DMS79 treated with DMSO at 0.1 percent for 48 hours (cell line): Measurements from ENCODE around the gene C12orf76.
"Not testable (repeated sequence)": the region's sequence is repeated elsewhere in the genome, so short reads cannot be mapped to it uniquely, and the experiment has no call there.

Experiments
- DNase-seq: peaks from one replicate; lab custom pipeline; 2025; lab: John Stamatoyannopoulos, UW

The C12orf76 gene, protein sequence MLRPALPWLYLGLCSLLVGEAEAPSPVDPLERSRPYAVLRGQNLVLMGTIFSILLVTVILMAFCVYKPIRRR

DNA sequence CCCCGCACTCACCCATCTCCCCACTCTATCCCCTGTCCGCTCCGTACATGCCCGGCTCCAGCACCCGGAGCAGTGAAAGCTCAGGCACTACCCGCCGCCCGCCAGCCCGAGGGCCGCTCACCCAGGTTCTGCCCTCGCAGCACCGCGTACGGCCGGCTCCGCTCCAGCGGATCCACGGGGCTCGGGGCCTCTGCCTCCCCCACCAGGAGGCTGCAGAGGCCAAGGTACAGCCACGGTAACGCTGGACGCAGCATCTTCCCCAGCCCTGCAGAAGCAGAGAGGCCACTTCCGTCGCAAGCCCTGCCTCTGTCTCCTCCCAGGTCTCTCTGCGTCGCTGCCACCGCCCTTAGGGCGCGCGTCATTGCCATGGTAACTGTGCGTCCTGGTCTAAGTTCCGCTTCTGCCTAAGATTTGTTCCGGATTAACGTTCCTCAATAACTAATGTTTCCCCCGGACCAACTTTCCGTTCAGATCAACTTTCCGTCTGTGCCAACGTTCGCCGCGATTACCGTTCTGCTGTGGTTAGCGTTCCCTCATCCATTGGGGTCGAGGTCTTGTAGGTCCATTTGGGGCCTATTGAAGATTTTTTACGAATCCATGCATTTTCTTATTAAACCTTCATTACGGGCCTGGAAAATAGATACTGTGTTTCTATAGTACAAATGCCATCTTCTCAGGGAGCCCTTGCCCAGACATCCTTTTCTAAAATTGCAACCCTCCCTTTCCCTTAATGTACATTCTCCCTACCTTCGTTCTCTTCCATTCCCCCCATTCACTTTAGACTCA is at the start of gene C12orf76:
TSS of gene C12orf76 (minus strand) at position 281 of the 786 bp plus-strand sequence. CDS start at position 254, 27 bp downstream.
- DNase-seq = peak; percentile 96

DNA sequence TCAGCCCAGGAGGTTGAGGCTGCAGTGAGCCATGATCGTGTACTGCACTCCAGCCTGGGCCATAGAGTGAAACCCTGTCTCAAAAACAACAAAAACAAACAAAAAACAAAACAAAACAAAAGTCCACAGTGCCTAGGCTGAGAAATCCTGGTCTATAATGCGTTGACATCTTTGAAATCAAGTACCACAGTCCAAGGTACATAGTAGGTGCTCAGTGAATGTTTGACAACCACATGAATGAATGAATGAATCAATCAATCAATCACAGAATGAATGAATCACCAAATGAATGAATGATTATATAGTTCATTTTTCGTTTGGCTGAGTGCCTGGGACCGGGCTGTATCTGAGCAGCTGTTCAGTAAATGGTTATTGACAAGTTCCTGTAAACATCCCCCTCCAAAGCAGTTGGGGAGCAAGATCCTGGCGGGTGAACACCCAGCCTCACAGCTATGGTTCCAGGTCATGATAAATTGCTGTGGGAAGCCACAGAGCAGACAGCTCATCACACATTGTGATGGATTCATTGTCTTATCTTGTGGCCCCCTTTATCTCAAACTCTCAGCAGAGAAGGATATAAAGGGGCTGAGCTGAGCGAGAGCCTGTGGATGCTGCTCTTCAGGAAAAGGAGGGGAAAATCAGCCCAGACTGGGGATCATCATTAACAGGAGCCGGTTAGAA is 45.4 kb upstream of the C12orf76 start:
- DNase-seq = no peak

DNA sequence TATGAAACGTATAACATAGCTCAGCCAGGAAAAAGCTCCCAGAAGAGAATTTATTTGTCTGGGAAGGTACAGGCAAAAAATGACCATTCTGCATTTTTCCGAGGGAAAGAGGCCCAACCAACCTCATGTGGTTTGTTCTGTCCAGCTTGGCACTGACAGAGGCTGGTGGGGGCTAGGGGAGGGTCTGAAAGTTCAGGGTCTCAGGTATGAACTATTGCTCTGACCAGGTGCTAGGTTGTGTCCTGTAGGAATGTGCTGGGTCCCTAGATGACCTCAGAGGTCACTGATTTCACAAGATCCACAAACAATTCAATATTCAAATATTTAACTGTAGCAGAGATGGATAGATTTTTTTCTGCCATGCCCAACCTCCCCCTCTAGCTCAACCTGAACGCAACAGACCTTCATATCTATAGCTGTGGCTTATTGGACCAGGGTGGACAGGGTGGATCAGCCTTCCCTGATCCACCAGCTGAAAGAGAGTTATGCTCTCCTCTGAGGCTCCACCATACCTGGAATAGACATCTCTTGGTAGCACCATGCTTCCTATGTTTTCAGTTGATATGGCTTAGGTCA is 42.9 kb upstream of the C12orf76 start:
- DNase-seq = no peak

DNA sequence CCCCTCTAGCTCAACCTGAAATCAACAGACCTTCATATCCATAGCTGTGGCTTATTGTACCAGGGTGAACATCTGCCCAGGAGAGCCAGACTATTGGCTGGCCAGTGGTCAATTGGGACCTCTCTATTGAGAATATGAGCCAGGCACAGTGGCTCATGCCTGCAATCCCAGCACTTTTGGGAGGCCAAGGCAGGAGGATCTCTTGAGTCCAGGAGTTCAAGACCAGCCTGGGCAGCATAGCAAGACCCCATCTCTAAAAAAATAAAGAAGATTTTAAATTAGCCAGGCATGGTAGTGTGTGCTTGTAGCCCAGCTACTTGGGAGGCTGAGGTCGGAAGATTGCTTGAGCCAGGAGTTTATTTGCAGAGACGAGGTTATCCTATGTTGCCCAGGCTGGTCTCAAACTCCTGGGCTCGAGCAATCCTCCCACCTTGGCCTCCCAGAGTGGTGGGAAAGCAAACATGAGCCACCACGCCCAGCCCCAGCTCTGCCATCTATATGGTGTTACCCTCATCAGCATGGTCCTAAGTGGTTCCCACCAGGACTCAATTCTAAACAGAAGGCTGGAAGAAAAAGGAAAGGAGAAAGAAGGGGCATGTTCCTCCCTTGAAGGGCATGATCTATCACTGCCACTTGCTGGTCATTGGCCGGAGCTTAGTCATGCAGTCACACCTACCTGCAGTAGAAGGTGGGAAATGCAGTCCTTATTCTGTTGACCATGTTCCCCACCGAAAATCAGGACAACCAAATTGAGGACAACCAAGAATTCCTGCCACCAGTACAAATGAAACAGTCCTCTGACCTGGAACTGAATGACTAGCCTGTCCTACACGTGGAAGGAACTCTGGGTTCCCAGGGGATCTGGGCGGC is 42.2 kb upstream of the C12orf76 start:
- DNase-seq = no peak

DNA sequence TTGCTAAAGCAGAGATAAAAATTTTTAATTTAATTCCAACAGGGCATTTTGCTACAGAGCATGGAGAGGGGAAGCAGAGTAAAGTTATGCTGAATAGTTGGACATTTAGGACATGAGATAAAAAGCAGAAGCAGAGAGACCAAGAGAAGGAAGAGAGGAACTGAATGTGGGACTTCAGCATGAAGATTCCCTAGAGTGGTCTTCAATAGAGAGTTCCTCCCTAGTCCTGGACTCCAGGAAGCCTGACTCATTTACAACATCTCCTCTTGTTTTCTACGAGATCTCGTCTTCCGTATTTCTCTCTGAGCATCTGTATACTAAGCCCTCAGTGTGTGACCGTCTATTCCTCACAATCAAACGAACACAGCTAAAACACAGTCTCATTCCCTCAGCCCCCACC is 40.6 kb upstream of the C12orf76 start:
- no peak for DNase-seq

DNA sequence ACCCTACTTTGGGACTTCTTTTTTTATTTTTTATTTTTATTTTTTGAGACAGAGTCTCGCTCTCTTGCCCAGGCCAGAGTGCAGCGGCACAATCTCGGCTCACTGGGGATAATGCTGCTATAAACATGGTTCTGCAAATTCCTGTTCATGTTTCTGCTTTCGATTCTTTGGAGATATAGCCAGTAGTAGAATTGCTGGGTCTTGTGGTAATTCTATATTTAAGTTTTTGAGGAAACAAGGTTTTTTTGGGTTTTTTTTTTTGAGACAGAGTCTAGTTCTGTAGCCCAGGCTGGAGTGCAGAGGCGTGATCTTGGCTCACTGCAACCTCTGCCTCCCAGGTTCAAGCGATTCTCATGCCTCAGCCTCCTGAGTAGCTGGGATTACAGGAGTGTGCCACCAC is 39.9 kb upstream of the C12orf76 start:
- DNase-seq = not testable (repeated sequence)

DNA sequence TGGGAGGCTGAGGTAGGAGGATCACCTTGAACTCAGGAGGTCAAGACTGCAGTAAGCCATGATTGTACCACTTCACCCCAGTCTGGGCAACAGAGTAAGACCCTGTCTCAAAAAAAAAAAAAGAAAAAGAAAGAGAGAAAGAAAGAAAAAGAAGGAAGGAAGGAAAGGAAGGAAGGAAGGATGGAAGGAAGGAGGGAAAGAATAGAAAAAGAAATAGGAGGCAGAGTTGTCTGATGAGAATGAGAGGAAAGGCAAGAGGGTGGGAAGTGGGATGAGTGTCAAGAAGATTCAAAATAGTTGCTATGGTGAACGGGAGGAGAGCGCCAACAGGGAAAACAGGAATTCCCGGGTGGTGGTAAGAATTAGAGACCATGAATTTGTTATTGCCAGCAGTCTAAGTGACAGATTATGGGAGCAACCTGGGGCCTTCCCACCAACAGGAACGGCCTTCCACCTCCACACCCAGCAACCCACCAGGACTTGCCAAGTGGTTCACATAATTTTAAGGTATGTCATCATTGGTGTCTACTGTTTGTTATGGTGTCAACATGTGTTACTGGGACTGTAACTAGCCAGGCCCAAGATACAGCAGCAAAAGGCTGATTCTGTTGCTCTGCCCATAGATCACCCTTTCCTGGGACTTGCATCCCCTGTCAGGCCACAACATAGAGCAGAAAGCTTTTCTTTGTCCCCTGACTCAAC is 36.1 kb upstream of the C12orf76 start:
- no peak for DNase-seq

DNA sequence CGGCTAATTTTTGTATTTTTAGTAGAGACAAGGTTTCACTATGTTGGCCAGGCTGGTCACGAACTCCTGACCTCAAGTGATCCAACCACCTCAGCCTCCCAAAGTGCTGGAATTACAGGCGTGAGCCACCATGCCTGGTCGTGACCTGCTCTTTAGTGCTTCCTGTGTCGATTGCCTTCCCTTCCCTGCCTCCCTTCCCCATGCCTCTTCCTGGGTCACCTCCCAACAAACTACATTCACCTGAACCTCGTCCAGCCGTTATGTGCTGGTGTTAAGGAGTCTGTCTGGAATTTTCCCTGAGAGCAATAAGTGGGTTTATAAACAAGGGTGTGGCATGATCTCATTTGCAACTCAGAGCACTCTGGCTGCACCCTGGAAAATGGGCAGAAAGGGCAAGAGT is 32.1 kb upstream of the C12orf76 start:
- no peak for DNase-seq

DNA sequence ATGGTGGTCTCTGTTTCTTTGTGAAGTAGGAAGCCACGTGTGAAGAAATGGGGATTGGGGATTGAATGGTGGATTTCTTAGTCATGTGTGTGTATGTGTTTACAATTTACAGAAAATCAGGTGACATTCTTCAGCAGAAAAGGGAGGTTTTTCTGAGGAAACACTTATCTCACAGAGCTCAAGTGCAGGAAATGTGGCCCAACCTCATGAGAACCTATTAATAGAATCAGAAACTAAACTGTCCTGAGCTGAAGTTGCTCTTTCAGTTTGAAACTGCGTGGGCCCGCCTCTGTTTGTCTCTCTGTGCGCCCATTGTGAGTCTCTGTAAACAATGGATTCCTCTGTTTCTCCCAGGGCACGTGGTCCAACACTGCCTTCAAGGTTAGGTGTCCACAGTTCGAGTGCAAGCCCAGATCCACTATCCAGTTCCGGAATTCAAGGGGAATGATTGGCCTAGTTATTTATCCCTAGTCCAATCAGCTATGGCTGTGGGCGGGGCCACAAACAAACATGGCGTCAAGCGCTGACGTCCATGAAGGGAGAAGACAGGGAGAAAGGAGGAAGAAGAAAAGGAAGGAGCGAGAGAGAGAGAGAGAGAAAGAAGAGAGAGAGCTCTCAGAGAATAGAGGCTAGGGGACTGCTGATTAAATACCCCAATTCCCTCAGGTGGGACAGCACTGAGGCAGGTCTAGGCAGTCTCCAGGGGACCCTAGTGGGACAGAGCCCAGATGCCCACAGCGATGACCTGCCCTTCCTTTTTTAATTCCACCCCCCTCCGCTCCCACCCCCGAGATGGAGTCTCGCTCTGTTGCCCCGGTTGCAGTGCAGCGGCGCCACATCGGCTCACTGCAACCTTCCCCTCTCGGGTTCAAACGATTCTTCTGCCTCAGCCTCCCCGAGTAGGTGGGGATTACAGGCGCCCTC is 31.4 kb upstream of the C12orf76 start:
- no peak for DNase-seq

DNA sequence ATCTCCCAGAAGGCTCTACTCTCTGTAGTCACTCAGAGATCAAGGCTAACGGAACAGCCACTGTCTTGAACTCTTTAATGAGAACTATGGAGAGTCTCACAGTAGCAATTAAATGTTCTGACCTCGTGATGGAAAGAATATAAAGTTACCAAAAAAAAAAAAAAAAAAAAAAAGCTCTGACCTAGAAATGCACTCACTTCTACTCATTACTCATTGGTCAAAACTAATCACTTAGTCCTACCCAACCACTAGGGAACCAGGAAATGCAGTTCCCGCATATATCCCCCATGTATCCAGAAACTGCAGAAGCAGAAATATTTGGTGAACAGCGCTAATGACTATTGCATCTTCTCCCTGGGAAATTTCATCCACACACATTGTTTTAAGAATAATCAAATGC is 29.5 kb upstream of the C12orf76 start:
- no peak for DNase-seq

DNA sequence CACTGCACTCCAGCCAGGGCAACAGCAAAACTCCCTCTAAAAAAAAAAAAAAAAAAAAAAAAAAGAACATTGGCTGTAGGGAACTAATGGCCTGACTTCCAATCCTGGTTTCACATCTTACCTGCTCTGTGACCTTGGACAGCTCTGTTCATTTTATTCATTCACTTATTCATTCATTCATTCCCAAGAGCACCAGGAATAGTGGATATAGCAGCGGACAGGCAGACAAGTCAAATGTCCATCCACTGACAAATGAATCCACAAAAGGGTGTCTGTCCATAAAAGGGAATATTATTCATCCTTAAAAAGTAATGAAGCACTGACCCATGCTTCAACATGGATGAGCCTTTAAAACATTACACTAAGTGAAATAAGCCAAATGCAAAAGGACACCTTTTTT is 27.6 kb upstream of the C12orf76 start:
- DNase-seq = no peak

DNA sequence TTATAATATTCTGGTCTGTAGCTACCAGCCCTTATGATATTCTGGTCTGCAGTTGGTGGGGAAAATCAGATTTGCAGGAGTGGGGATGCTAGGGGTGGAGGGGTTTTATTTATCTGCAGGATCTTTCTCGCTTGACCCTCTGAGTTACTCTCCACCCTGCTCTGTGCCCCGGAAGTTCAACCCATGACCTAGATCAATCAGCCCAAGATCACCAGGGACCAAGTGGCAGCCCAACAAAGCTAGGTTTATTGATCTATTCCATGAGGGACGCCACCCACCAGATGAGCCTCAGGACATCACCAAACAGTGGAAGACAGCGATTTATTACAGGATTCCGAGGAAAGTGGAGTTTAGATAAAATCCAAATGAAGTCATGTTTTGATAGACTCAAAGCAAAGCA is 25.8 kb upstream of the C12orf76 start:
- DNase-seq = no peak

DNA sequence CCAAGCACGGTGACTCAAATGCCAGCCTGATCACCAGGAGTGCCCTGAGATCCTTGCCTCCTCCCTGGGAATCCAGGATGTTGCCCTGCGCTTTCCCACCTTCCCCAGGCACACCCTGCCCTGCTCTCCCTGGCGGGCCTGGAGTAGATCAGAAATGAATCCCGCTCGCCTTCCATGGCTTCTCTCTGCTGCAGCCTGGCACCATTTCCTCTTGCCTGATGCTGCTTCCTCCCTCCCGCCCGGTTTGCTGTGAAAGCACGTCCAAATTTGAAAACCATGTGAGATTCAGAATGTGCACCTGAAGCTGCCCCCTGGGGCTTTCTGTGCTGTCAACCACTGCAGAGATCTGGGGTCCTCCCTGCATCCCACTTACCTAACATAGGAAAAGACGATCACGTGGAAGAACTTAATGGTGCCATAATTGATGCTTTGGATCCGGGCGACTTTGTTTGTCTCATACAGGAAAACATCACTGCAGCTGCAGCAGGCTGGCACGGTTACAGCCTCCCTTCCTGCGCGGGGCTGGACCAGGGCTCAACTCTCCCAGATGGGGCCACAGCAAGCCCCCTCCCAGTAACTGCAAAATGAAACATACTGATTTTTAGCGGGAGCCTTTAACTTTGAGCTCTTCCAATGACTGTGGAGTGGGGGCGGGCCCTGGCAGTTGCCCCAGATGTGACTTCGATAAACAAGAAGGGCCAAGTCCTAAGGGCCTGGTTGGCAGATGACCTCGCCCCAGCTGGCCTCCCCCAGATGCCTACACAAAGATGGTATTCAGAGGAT is 24.9 kb upstream of the C12orf76 start:
- DNase-seq = peak; percentile 18

DNA sequence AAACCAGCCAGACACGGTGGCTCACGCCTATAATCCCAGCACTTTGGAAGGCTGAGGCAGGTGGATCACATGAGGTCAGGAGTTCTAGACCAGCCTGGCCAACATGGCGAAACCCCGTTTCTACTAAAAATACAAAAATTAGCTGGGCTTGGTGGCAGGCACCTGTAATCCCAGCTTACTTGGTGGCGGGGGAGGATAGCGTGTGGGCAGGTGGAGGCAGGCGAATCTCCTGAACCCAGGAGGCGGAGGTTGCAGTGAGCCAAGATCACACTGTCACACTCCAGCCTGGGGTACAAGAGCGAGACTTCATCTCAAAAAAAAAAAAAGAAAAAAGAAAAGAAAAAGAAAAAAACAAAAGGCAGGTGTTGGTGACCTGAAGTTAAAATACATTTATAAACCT is 24.3 kb upstream of the C12orf76 start:
- not testable (repeated sequence) for DNase-seq

DNA sequence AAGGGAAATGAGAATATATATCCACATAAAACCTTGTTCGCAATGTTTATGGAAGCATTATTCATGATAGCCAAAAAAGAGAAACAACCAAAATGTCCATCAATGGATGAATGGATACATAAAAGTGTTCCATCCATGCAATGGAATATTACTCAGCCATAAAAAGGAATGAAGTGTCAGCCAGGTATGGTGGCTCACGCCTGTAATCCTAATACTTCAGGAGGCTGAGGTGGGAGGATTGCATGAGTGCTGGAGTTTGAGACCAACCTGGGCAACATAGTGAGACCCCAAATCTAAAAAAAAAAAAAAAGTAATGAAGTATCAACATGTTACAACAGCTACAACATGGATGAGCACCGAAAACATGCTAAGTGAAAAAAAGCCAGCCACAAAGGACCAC is 23.6 kb upstream of the C12orf76 start:
- DNase-seq = no peak

DNA sequence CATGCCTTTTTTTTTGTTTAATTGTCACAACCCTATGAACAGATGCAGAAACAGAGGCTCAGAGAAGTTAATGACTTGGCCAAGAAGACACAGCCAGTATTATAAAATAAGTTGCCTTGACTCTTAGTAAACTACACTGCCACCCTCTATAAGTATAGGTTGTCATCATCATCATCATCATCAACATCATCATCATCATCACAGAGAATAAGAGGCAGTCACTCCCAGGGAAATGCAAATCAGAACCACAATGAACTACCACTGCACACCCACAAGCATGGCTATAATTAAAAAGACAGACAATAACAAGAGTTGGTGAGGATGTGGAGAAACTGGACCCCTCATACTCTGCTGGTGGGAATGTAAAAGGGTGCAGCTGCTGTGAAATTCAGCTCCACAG is 23.2 kb upstream of the C12orf76 start:
- DNase-seq = no peak

DNA sequence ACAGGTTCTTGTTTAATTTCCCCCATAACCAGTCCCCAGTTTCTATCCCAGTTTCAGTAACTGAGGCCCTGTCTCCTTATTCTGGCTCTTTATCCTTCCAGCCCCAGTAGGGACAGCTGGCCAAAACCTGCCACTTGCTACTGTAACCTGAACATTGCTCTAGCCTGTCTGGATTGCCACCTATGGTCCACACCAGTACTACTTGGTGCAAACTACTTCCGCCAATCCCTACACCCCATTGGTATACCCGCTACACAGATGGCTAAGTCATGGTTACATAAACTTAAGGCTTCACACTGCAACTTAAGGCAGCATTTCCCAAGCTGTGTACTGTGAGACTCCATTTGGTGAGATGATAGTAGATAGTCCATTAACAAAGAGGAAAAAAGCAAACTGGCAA is 20.3 kb upstream of the C12orf76 start:
- DNase-seq = no peak

DNA sequence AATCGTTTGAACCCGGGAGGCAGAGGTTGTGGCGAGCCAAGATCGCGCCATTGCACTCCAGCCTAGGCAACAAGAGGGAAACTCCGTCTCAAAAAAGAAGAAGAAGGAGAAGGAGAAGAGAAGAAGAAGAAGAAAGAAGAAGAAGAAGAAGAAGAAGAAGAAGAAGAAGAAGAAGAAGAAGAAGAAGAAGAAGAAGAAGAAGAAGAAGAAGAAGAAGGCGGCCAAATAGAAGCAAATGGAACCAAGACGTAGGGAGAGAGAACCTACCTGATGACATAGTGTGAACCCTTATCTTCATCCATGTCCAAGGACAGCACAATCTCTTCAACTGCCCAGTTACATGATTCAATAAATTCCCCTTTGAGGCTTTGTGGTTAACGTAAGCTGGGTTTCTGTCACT is 19.8 kb upstream of the C12orf76 start:
- DNase-seq = not testable (repeated sequence)

DNA sequence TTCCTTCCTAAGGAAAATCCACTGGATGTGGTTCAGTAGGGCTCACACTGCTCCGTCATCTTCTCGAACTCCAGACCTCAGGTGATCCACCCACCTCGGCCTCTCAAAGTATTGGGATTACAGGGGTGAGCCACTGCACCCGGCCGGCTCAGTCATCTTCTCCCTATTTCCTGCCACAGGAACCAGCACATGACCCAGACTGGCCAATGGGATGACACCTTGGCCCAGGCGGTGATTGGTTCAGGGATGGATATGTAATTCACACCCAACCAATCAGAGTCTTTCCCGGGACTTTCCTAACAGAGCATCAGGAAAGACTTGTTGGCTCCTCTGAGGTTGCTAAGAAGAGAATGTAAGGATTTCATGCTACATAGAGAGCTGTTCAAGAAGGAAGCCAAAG is 19.2 kb upstream of the C12orf76 start:
- no peak for DNase-seq

DNA sequence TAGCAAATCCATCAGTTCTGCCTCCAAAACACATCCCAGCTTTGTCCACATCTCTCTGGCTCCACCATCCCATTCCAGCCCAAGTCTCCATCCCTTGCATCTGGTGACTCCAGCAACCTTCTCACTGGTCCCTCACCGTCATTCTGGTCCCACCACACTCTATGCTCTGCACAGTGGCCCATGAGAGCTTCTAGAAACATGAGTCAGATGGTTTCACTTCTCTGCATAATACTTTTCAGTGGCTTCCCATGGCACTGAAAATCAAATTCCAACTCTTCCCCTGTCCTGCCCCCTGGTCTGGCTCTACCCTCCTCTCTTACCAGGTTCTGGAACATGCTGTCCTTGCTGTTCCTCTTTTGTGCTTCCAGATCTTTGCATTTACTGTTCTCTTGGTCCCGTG is 17.2 kb upstream of the C12orf76 start:
- no peak for DNase-seq
